Epithelial cell of esophagus (primary cell): Measurements from ENCODE around the gene ATP1B3.
"Not testable (repeated sequence)": the region's sequence is repeated elsewhere in the genome, so short reads cannot be mapped to it uniquely, and the experiment has no call there.

Source experiments
- DNase-seq: peaks from one replicate; pipeline ENCODE4 v3.0.0; 2010; ENCODE audit warnings: low read depth
- H3K4me3 ChIP-seq: 2 replicates; pipeline ENCODE4 v1.5.1; 2011; ENCODE audit warnings: mild to moderate bottlenecking, low read length, control low read depth
- TF ChIP-seq, protein P1 (sequence below): IDR thresholded peaks from 2 replicates; pipeline ENCODE4 v1.5.1; 2011; ENCODE audit warnings: low read depth, mild to moderate bottlenecking, low read length, control low read depth, inconsistent platforms; ENCODE audit not compliant: insufficient read depth; ENCODE audit errors: missing control alignments

Gene ATP1B3

DNA sequence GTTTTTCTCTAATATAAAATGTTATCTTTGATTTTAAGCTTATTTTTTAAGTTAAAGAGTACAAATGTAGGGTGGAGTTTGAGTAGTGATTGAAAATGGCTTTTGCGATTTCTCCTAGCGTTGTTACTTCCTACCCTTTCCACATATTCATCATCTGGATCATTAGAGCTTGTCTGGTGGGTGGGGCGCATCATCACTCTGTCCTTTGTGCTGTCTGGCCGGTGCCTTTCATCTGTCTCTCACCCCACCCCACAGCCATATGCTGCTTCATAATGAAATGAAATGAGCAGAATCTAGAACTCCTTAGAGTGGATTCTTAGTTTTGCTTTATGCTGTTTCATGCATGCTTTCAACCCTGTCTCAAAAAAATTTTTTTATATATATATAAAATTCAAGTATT, 44.3 kb downstream of the ATP1B3 start:
- no peak overlapping the region for H3K4me3 ChIP-seq
- DNase-seq = no peak
- TF ChIP-seq, protein P1, sequence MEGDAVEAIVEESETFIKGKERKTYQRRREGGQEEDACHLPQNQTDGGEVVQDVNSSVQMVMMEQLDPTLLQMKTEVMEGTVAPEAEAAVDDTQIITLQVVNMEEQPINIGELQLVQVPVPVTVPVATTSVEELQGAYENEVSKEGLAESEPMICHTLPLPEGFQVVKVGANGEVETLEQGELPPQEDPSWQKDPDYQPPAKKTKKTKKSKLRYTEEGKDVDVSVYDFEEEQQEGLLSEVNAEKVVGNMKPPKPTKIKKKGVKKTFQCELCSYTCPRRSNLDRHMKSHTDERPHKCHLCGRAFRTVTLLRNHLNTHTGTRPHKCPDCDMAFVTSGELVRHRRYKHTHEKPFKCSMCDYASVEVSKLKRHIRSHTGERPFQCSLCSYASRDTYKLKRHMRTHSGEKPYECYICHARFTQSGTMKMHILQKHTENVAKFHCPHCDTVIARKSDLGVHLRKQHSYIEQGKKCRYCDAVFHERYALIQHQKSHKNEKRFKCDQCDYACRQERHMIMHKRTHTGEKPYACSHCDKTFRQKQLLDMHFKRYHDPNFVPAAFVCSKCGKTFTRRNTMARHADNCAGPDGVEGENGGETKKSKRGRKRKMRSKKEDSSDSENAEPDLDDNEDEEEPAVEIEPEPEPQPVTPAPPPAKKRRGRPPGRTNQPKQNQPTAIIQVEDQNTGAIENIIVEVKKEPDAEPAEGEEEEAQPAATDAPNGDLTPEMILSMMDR = no peak

DNA sequence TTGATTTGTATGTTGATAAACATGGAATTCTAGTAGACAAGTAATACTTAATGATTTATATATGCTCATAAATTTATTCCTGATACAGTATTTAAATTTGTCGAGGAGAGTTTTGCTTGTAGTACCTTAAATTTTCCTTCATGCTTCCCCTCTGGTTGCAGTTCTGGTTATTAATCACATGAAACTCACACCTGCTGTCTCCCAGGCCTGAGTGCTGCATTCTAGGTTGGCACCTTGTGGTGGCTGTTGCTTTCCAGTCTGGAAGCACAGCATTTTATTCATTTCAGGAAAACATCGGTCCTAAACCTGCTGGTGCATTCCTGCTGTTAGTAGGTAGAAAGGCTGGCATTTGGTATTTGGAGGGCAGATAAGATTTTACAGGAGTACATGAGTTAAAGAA, 44.9 kb downstream of the ATP1B3 start:
- no peak overlapping the region for H3K4me3 ChIP-seq
- DNase-seq = no peak
- TF ChIP-seq, protein P1 = no peak

DNA sequence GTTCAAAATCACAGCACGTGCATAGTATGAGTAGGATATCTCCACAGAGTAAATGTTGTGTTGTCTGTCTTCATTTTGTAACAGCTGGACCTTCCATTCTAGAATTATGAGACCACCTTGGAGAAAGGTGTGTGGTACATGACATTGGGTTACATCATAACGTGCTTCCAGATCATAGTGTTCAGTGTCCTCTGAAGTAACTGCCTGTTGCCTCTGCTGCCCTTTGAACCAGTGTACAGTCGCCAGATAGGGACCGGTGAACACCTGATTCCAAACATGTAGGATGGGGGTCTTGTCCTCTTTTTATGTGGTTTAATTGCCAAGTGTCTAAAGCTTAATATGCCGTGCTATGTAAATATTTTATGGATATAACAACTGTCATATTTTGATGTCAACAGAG, 49.2 kb downstream of the ATP1B3 start:
- DNase-seq, H3K4me3 ChIP-seq: not testable (repeated sequence)

DNA sequence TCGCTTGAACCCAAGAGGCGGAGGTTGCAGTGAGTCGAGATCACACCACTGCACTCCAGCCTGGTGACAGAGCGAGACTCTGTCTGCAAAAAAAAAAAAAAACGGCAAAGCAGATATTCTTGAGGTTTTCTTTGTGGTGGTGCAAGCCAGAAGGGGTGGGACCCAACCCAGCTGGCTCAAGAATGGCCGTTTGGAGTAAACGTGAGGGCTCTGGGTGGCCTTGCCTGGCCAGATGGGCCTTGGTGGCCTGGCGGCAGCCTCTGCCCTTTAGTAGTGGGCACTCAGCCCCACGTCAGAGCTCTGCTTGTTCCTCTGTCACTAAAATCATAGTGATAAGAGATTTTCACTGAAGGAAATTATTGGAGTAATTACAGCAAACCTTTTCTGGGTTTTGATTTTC, 50.5 kb downstream of the ATP1B3 start:
- DNase-seq = no peak
- TF ChIP-seq, protein P1 = no peak

DNA sequence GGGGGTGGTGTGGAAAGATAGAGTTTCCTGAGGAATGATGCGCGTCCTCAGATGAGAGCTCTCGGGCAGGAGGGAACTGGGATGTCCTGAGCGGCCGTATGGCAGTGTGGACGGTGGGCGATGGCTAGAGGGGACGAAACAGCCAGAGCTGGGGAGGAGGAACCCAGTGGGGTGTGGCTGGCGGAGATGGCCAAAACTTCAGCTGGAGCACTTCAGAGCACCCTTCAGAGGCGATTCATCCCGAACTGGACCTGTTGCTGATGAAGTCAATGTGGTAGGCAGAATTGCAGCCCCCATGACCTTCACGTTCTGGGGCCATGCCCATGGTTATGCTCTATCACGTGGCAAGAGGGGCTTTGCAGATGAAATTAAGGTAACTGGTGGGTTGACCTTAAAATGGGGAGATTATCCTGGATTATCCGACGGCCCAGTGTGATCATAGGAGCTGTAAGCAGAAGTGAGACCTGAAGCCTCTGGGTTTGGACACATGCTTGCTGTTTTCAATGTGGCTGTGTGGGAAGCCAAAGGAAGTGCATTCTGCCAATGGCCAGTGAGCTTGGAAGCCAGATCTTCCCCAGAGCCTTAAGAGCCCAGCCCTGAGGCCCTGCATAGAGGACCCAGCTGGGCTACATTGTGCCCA, 52.3 kb downstream of the ATP1B3 start:
- DNase-seq = no peak
- H3K4me3 ChIP-seq = no peak overlapping the region
- TF ChIP-seq, protein P1 = no peak

More for the DNA sequence above, 50.5 kb downstream of the ATP1B3 start:
- H3K4me3 ChIP-seq = no peak overlapping the region

DNA sequence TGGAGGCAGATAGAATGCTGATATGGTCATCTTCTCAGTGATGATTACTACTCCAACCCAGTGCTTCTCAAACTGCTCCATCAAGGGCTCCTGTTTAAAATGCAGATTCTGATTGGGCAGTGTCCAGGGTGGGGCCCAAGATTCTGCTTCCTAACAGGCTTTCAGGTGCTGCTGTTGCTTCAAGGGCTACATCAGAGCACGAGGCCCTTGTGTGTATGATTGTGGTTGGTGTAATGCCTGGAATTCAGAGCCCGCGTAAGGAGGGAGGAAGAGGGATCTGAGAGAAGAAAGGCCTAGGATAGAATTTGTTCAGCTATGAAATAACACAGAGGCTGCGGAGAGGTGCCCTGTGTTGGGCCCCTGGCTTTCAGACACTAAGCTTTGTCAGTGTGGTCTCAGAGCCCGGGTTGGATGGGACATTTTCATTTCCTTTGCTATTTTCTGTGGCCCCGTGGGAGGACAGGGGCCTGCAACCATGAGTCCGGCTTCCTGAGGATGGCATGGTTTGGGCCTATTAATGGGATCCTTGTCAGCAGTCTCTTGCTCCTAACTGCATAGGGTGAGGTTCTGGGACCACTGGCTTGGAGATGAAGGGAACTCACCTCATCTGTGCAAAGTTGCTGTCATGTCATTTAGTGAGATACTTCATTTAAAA, 53.0 kb downstream of the ATP1B3 start:
- DNase-seq = no peak
- no peak overlapping the region for H3K4me3 ChIP-seq
- TF ChIP-seq, protein P1 = no peak

DNA sequence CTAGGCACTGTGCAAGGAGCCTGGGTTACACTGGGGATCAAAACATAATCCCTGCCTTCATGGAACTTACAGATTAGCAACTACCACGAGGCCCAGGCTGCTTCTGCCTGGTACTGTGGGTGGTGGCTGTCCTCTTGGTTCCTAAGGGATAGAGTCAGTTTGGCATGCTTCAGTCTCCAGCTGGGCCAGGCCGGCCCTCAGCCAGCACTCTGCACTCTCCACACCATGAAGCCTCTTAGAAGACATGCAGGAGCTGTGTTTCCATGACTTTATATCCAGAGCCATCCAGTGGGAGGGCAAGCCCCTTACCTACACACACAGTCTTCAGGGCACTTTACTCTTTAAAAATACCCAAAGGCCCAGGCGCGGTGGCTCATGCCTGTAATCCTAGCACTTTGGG, 54.4 kb downstream of the ATP1B3 start:
- no peak for DNase-seq
- TF ChIP-seq, protein P1 = no peak
- H3K4me3 ChIP-seq = no peak overlapping the region
